Measurements from ENCODE around the gene HOXB7.

GRCh38 chr17:48644910-48645557 lies 34.2 kb upstream of the HOXB7 start:
- TF ChIP-seq LEF1 (IDR thresholded peaks at IDR 0.05; ENCODE audit: borderline replicate concordance) = no peak
- no peak for TF ChIP-seq NFRKB (IDR thresholded peaks at IDR 0.05)
- TF ChIP-seq SP1 (IDR thresholded peaks at IDR 0.05) = no peak
- TF ChIP-seq HDGF (IDR thresholded peaks at IDR 0.05; ENCODE audit: borderline replicate concordance) = no peak
- TF ChIP-seq ELF4 (IDR thresholded peaks at IDR 0.05) = no peak
- TF ChIP-seq ZNF384 (IDR thresholded peaks at IDR 0.05) = no peak
- no peak for TF ChIP-seq CTBP1 (IDR thresholded peaks at IDR 0.05; ENCODE audit: borderline replicate concordance)
- TF ChIP-seq ARNT (IDR thresholded peaks at IDR 0.05) = no peak
- TF ChIP-seq BHLHE40 (IDR thresholded peaks at IDR 0.05; ENCODE audit: borderline replicate concordance) = no peak
- no peak for TF ChIP-seq PKNOX1 (IDR thresholded peaks at IDR 0.05)
- TF ChIP-seq L3MBTL2 (conservative IDR thresholded peaks at IDR 0.05) = no peak

Measured in HEK293T (cell line).